ENCODE measurements around the gene ABHD5.

Gene ABHD5

GRCh38 chr3:43748179-43748578 lies 57.4 kb downstream of the ABHD5 start:
- TF ChIP-seq, protein P1, sequence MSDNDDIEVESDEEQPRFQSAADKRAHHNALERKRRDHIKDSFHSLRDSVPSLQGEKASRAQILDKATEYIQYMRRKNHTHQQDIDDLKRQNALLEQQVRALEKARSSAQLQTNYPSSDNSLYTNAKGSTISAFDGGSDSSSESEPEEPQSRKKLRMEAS (IDR thresholded peaks at IDR 0.05), result 0 out of 2 replicates have a peak, but pooled peaks have one; percentile 14
- TF ChIP-seq NFIC (IDR thresholded peaks at IDR 0.05) (no peak), ZBTB7A (IDR thresholded peaks at IDR 0.05; ENCODE audit: low read depth) (no peak), CREB1 (IDR thresholded peaks at IDR 0.05; ENCODE audit: low read depth) (no peak)

GRCh38 chr3:43748645-43749044 lies 57.9 kb downstream of the ABHD5 start:
- no peak for TF ChIP-seq TAF1 (IDR thresholded peaks at IDR 0.05; ENCODE audit: low read depth)
- no peak for TF ChIP-seq EGR1 (IDR thresholded peaks at IDR 0.05)
- TF ChIP-seq RAD21 (IDR thresholded peaks at IDR 0.05; ENCODE audit: low read depth), result no peak
- TF ChIP-seq EP300 (IDR thresholded peaks at IDR 0.05; ENCODE audit: borderline replicate concordance), result no peak
- no peak for TF ChIP-seq NFIC (IDR thresholded peaks at IDR 0.05)
- no peak for TF ChIP-seq FOXM1 (IDR thresholded peaks at IDR 0.05; ENCODE audit: borderline replicate concordance, low read depth)
- TF ChIP-seq ZBTB7A (IDR thresholded peaks at IDR 0.05; ENCODE audit: low read depth), result no peak
- no peak for TF ChIP-seq YY1 (IDR thresholded peaks at IDR 0.05; ENCODE audit: low read depth)
- no peak for TF ChIP-seq REST (IDR thresholded peaks at IDR 0.05; ENCODE audit: low read depth)
- TF ChIP-seq USF1 (IDR thresholded peaks at IDR 0.05), result no peak

GRCh38 chr3:43752905-43753304 lies 62.2 kb downstream of the ABHD5 start:
- TF ChIP-seq EP300 (IDR thresholded peaks at IDR 0.05; ENCODE audit: borderline replicate concordance), result no peak
- peak; percentile 81 for TF ChIP-seq USF1 (IDR thresholded peaks at IDR 0.05)

DNA sequence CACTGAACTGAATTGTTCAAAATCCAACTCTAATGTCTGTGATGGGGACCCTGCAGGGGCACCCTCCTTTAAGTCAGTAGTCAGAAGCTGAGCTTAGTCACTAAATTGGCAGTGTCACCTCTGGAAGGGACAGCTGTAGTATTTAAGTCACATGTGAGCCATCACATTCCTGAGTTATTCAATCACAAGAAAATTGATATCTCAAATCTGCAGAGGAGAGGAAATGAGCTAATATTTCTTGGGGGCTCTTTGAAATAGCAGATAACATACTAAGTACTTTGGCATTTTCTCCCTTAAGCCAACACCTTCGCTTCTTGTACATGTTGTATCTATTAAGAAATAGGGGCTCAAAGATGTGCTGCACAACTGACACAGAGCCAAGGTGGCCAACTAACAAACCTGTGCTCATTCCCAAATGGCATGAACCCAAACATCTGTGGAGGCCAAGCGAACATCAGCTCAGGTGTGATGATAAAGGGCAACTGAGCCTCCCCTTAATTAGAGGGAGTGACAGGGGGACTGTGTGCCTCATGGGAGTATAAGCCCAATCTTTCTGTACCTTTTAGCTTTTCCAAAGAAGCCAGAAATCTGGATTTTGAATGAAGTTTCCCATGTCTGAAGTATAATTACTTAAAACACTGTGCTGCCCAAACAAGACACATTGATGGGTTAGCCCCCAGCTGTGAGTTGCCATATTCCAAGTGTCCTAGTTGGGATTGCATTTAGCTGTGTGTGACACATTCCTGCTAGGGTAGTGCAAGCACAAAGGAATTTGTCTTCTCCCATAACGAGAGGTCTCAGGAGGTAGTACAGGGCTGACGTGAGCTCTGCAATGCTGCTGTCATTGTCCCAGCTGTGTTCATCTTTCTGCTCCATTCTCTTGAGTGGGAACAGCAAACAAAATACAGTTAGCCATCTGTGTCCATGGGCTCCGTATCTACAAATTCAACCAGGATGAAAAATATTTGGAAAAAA lies 63.3 kb downstream of the ABHD5 start:
- TF ChIP-seq TEAD4 (IDR thresholded peaks at IDR 0.05), result peak; percentile 65
- no peak for TF ChIP-seq YY1 (IDR thresholded peaks at IDR 0.05; ENCODE audit: low read depth)
- no peak for TF ChIP-seq RAD21 (IDR thresholded peaks at IDR 0.05; ENCODE audit: low read depth)
- no peak for TF ChIP-seq CREB1 (IDR thresholded peaks at IDR 0.05; ENCODE audit: low read depth)
- TF ChIP-seq, protein P1 (IDR thresholded peaks at IDR 0.05), result no peak
- TF ChIP-seq REST (IDR thresholded peaks at IDR 0.05; ENCODE audit: low read depth), result no peak
- TF ChIP-seq EGR1 (IDR thresholded peaks at IDR 0.05), result no peak
- no peak for TF ChIP-seq CEBPB (IDR thresholded peaks at IDR 0.05)
- TF ChIP-seq FOXM1 (IDR thresholded peaks at IDR 0.05; ENCODE audit: borderline replicate concordance, low read depth), result peak; percentile 37; the same call in 1 of the 2 replicates
- no peak for TF ChIP-seq TCF12 (IDR thresholded peaks at IDR 0.05; ENCODE audit: low read depth)
- TF ChIP-seq TAF1 (IDR thresholded peaks at IDR 0.05; ENCODE audit: low read depth), result no peak
- no peak for TF ChIP-seq ZBTB7A (IDR thresholded peaks at IDR 0.05; ENCODE audit: low read depth)
- TF ChIP-seq EP300 (IDR thresholded peaks at IDR 0.05; ENCODE audit: borderline replicate concordance), result peak; percentile 41; the same call in 1 of the 2 replicates
- TF ChIP-seq NFIC (IDR thresholded peaks at IDR 0.05), result peak; percentile 12; the same call in 1 of the 2 replicates
- TF ChIP-seq USF1 (IDR thresholded peaks at IDR 0.05), result 0 out of 2 replicates have a peak, but pooled peaks have one; percentile 7

DNA sequence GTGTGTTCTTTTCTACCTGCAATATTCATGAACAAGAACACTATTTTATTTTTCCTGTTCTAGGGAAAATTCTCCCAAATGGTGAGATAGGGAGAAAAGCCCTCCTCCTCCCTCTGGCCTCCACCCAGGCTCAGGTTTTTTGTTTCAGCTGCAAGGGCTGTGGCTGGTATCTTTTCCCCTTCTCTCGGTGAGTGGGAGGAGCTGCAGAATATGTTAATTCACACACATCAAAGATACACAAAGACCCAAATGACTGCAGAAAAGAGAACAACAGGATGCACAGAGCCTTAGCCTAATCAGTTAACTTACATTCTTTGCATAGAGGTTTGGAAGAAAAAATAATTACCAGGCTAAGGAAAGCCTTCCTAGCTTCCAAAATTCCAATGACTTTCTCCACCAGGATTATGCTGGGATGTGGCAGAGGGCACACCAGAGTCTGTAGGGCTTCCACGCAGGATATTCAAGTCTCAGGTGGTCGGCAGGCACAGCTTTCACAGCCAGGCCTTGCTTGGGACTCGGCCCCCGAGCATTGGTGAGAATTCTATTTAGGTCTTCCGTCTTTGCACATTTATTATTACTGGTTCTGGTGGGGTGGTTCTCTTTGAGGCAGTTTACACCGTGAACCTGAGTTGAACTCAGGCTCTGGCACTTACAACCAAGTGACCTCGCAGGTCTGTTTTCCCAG lies 64.9 kb downstream of the ABHD5 start:
- TF ChIP-seq RAD21 (IDR thresholded peaks at IDR 0.05; ENCODE audit: low read depth) (no peak), YY1 (IDR thresholded peaks at IDR 0.05; ENCODE audit: low read depth) (no peak), ZBTB7A (IDR thresholded peaks at IDR 0.05; ENCODE audit: low read depth) (no peak), TCF12 (IDR thresholded peaks at IDR 0.05; ENCODE audit: low read depth) (no peak), EP300 (IDR thresholded peaks at IDR 0.05; ENCODE audit: borderline replicate concordance) (no peak), REST (IDR thresholded peaks at IDR 0.05; ENCODE audit: low read depth) (no peak), CEBPB (IDR thresholded peaks at IDR 0.05) (no peak), USF1 (IDR thresholded peaks at IDR 0.05) (no peak), CREB1 (IDR thresholded peaks at IDR 0.05; ENCODE audit: low read depth) (no peak), TAF1 (IDR thresholded peaks at IDR 0.05; ENCODE audit: low read depth) (no peak), NFIC (IDR thresholded peaks at IDR 0.05) (no peak), FOXM1 (IDR thresholded peaks at IDR 0.05; ENCODE audit: borderline replicate concordance, low read depth) (no peak), EGR1 (IDR thresholded peaks at IDR 0.05) (no peak), TEAD4 (IDR thresholded peaks at IDR 0.05) (no peak)
- TF ChIP-seq, protein P1 (IDR thresholded peaks at IDR 0.05), result no peak
